ENCODE measurements around the gene PDSS1. TPM values are rescaled to one million over a fixed set of nuclear protein-coding genes. Genes with fewer than 3 reads are reported as not detected.

Gene PDSS1
- total RNA-seq, 2 experiments from 2014 or later: 3.8 to 4.5 TPM

- DNase-seq (no peak), ATAC-seq (ENCODE audit: poor library complexity) (no peak)
- Histone ChIP-seq H3K27me3 (ENCODE audit: control insufficient read depth in 1 of 2, insufficient read depth in 2 of 2, low read length in 2 of 2) (no peaks in the 10 kb centered on the region), H3K4me3 (ENCODE audit: low read length) (no peak overlapping the region), H3K9me3 (ENCODE audit: control insufficient read depth in 1 of 2, insufficient read depth in 1 of 2, low read length in 2 of 2) (no peaks in the 10 kb centered on the region), H3K27ac (ENCODE audit: low read depth in 1 of 2, low read length in 2 of 2) (no peak overlapping the region), H3K36me3 (ENCODE audit: insufficient read depth, low read length) (peaks cover 41% of the 10 kb centered on the region), H3K4me1 (ENCODE audit: insufficient read depth, low read length) (no peaks in the 10 kb centered on the region)
- POLR2A ChIA-PET: no interaction called here
- CTCF ChIA-PET: interaction anchor here (1.9 kb wide), 1 partner anchor 20 kb away, joined by 5 read pairs; no protein-coding TSS in a partner anchor
- Mint-ChIP-seq H3K4me1 (ENCODE audit: low read depth) (peaks cover 7% of the 10 kb centered on the region), H3K27me3 (no peaks in the 10 kb centered on the region), H3K27ac (no peak overlapping the region), H3K9me3 (no peaks in the 10 kb centered on the region), H3K4me3 (no peak overlapping the region), H3K36me3 (ENCODE audit: low read depth) (peaks cover 61% of the 10 kb centered on the region)
- no peak for TF ChIP-seq CTCF (IDR thresholded peaks at IDR 0.05)
- intact Hi-C loops (cut with DNase I, micrococcal nuclease): no loop called here
Measured at GRCh38 chr10:26706206-26706605, 8.7 kb downstream of the PDSS1 start.

- Histone ChIP-seq H3K4me1 (ENCODE audit: insufficient read depth, low read length) (no peaks in the 10 kb centered on the region), H3K27ac (ENCODE audit: low read depth in 1 of 2, low read length in 2 of 2) (no peak overlapping the region), H3K4me3 (ENCODE audit: low read length) (no peak overlapping the region), H3K27me3 (ENCODE audit: control insufficient read depth in 1 of 2, insufficient read depth in 2 of 2, low read length in 2 of 2) (no peaks in the 10 kb centered on the region), H3K36me3 (ENCODE audit: insufficient read depth, low read length) (peaks cover 41% of the 10 kb centered on the region), H3K9me3 (ENCODE audit: control insufficient read depth in 1 of 2, insufficient read depth in 1 of 2, low read length in 2 of 2) (no peaks in the 10 kb centered on the region)
- H3K27me3 Mint-ChIP-seq: no peaks in the 10 kb centered on the region
- no peaks in the 10 kb centered on the region for H3K9me3 Mint-ChIP-seq
- ChIA-PET CTCF (no interaction called here), POLR2A (no interaction called here)
- ATAC-seq (ENCODE audit: poor library complexity) (no peak), DNase-seq (no peak)
- intact Hi-C loops (cut with DNase I, micrococcal nuclease): no loop called here
- no peak for TF ChIP-seq CTCF (IDR thresholded peaks at IDR 0.05)
- H3K4me1 Mint-ChIP-seq (ENCODE audit: low read depth): peaks cover 6% of the 10 kb centered on the region
- no peak overlapping the region for H3K27ac Mint-ChIP-seq
- no peak overlapping the region for H3K4me3 Mint-ChIP-seq
- peaks cover 56% of the 10 kb centered on the region for H3K36me3 Mint-ChIP-seq (ENCODE audit: low read depth)
Measured at GRCh38 chr10:26706936-26707335, 9.4 kb downstream of the PDSS1 start.

- H3K9me3 ChIP-seq (ENCODE audit: control insufficient read depth in 1 of 2, insufficient read depth in 1 of 2, low read length in 2 of 2): no peaks in the 10 kb centered on the region
- CTCF ChIA-PET: no interaction called here
- no peak overlapping the region for H3K4me3 ChIP-seq (ENCODE audit: low read length)
- intact Hi-C loops (cut with DNase I, micrococcal nuclease): no loop called here
- POLR2A ChIA-PET: no interaction called here
- DNase-seq (no peak), ATAC-seq (ENCODE audit: poor library complexity) (no peak)
- no peaks in the 10 kb centered on the region for H3K4me1 Mint-ChIP-seq (ENCODE audit: low read depth)
- H3K27me3 Mint-ChIP-seq: no peaks in the 10 kb centered on the region
- H3K36me3 ChIP-seq (ENCODE audit: insufficient read depth, low read length): peaks cover 32% of the 10 kb centered on the region
- H3K27me3 ChIP-seq (ENCODE audit: control insufficient read depth in 1 of 2, insufficient read depth in 2 of 2, low read length in 2 of 2): no peaks in the 10 kb centered on the region
- no peak for TF ChIP-seq CTCF (IDR thresholded peaks at IDR 0.05)
- peaks cover 59% of the 10 kb centered on the region for H3K36me3 Mint-ChIP-seq (ENCODE audit: low read depth)
- no peaks in the 10 kb centered on the region for H3K9me3 Mint-ChIP-seq
- H3K4me1 ChIP-seq (ENCODE audit: insufficient read depth, low read length): no peaks in the 10 kb centered on the region
- no peak overlapping the region for H3K4me3 Mint-ChIP-seq
- no peak overlapping the region for H3K27ac Mint-ChIP-seq
- H3K27ac ChIP-seq (ENCODE audit: low read depth in 1 of 2, low read length in 2 of 2): no peak overlapping the region
Measured at GRCh38 chr10:26711324-26711723, 13.8 kb downstream of the PDSS1 start.
